ENCODE measurements around the gene LY86. TPM values are rescaled to one million over a fixed set of nuclear protein-coding genes. Genes with fewer than 3 reads are reported as not detected.

Gene LY86
- total and polyA plus RNA-seq, 10 of the 15 experiments (the other 5 are each of a cell fraction or from before 2014, with no cell fraction given), result 68.2 to 457 (median 128) TPM

GRCh38 chr6:6688951-6689350 is 100.4 kb downstream of the LY86 start:
- SMC1A ChIA-PET (ENCODE audit: uncharacterized antibody, unreplicated experiment), result no interaction called here
- H3K36me3 ChIP-seq (ENCODE audit: control insufficient read depth in 2 of 2, insufficient read depth in 2 of 2, low read length in 1 of 2), result no peaks in the 10 kb centered on the region
- FAIRE-seq (no peak), DNase-seq (ENCODE audit: low read depth, low spot score) (no peak), ATAC-seq (no peak)
- H3K27ac ChIP-seq (ENCODE audit: control insufficient read depth, insufficient read depth), result no peak overlapping the region; the same call in 1 of the 2 replicates
- TF ChIP-seq FOXM1 (IDR thresholded peaks at IDR 0.05; ENCODE audit: low read depth, low read length) (no peak), NFXL1 (IDR thresholded peaks at IDR 0.05; ENCODE audit: borderline replicate concordance) (no peak), ETV6 (conservative IDR thresholded peaks at IDR 0.05 in 1 of 2, IDR thresholded peaks at IDR 0.05 in 1 of 2; ENCODE audit: borderline replicate concordance in 1 of 2, low read depth in 1 of 2) (no peak), ZBTB40 (IDR thresholded peaks at IDR 0.05; ENCODE audit: borderline replicate concordance) (no peak), REST (IDR thresholded peaks at IDR 0.05; ENCODE audit: low read depth, low read length) (no peak), WRNIP1 (IDR thresholded peaks at IDR 0.05; ENCODE audit: borderline replicate concordance, low read depth, low read length) (no peak), TARDBP (IDR thresholded peaks at IDR 0.05; ENCODE audit: borderline replicate concordance) (no peak), LARP7 (IDR thresholded peaks at IDR 0.05) (no peak), JUNB (IDR thresholded peaks at IDR 0.05) (no peak), CHD1 (IDR thresholded peaks at IDR 0.05; ENCODE audit: low read depth, low read length) (no peak)
- no peak overlapping the region for H3K4me2 ChIP-seq (ENCODE audit: control insufficient read depth, insufficient read depth)
- RAD21 ChIA-PET (ENCODE audit: unreplicated experiment), result interaction anchor here (0.5 kb wide), 1 partner anchor 13 kb away, joined by 3 read pairs; no protein-coding TSS in a partner anchor
- in situ Hi-C loops (cut with MboI) (no loop called here), intact Hi-C loops (cut with micrococcal nuclease; ENCODE audit: unreplicated experiment) (loop anchor here (10.0 kb wide), 1 partner anchor 926 kb away; no protein-coding TSS in a partner anchor)
- H3K79me2 ChIP-seq (ENCODE audit: control insufficient read depth, insufficient read depth, low read length), result no peaks in the 10 kb centered on the region
- POLR2A ChIA-PET, result no interaction called here
- H3K27me3 ChIP-seq (replicated peaks in 1 of 2; ENCODE audit: control insufficient read depth in 2 of 2, insufficient read depth in 2 of 2, low read length in 1 of 2), result no peaks in the 10 kb centered on the region
- peaks cover 28% of the 10 kb centered on the region; the same call in 2 of the 3 replicates for H3K9me3 ChIP-seq (replicated peaks; ENCODE audit: control insufficient read depth, insufficient read depth, low read length)
- peaks cover 33% of the 10 kb centered on the region for H3K4me1 ChIP-seq (ENCODE audit: control insufficient read depth, insufficient read depth, low read length)
- no TSS peak for BruUV-seq (replicated peaks)
- H2AFZ ChIP-seq (ENCODE audit: control insufficient read depth, low read depth, low read length), result no peak overlapping the region
- H4K20me1 ChIP-seq (ENCODE audit: control insufficient read depth, insufficient read depth), result no peaks in the 10 kb centered on the region
- no peak overlapping the region for H3K9ac ChIP-seq (ENCODE audit: control insufficient read depth, insufficient read depth, low read length)
- 45% methylated on average over 1 of the region's 1 CpG for WGBS (ENCODE audit: insufficient coverage, insufficient replicate concordance, low lambda C conversion rate, missing lambda C conversion rate)
- CTCF ChIA-PET, result no interaction called here
- H3K4me3 ChIP-seq, result no peak overlapping the region

Measured in GM12878 (cell line).